ENCODE data around the gene ACTR8. TPM values are rescaled to one million over a fixed set of nuclear protein-coding genes. Genes with fewer than 3 reads are reported as not detected.

Gene ACTR8
- total and polyA plus RNA-seq, 2 of the 4 experiments (the other 2 are of a cell fraction): 20.3 to 31.4 TPM

DNA sequence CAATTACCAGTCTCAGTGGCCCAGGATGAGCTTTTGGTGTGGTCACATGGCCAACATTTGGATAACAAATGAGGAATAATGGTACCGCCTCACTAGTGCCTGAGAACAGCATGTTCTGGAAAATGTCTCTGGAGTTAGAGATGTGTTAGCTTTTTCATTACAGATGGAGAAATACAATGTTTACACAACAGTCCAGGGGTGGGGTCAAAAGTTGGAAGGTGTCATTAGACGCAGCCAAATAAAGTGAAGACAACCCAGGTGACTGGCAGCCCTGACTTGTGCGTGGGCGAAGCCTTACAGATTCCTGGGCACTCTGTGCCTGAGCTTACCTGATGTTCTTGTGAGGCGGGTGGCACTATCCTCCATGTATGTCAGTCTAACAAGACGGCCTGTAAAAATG lies 22.8 kb downstream of the ACTR8 start:
- no TSS peak for BruUV-seq (replicated peaks)

More for the DNA sequence above, 22.8 kb downstream of the ACTR8 start:
- H2AK9ac ChIP-seq (replicated peaks; ENCODE audit: low read depth, low read length, poor library complexity): no peak overlapping the region
- H2BK15ac ChIP-seq (ENCODE audit: low read depth, low read length): no peak overlapping the region
- ChIA-PET POLR2A (ENCODE audit: unreplicated experiment) (no interaction called here), CTCF (no interaction called here)
- H3K4me1 ChIP-seq (ENCODE audit: control insufficient read depth, insufficient read depth, low read length): no peaks in the 10 kb centered on the region
- intact Hi-C loops (cut with micrococcal nuclease): no loop called here
- in situ Hi-C loops (cut with MboI; ENCODE audit: low sequenced_read_pairs): no loop called here
- no peak overlapping the region for H2AK5ac ChIP-seq (ENCODE audit: low read depth, low read length)
- no peak overlapping the region for H2BK120ac ChIP-seq (ENCODE audit: low read depth, low read length)
- H3K9me1 ChIP-seq (ENCODE audit: insufficient read depth, low read length): no peaks in the 10 kb centered on the region
- no peak overlapping the region for H3K27ac ChIP-seq (ENCODE audit: insufficient read depth, low read length)
- no peak overlapping the region for H3K4me2 ChIP-seq (ENCODE audit: low read depth, low read length)
- H3K23ac ChIP-seq (ENCODE audit: low read depth, low read length): no peak overlapping the region
- H2BK20ac ChIP-seq (ENCODE audit: low read depth, low read length): no peak overlapping the region
- no peak for DNase-seq
- no peak overlapping the region for H3K56ac ChIP-seq (ENCODE audit: extremely low read depth, insufficient read depth, low read length)
- no peak overlapping the region for H3K4ac ChIP-seq (ENCODE audit: low read depth, low read length)
- H4K8ac ChIP-seq (ENCODE audit: low read depth in 2 of 2, low read length in 2 of 2): no peak overlapping the region
- H2AFZ ChIP-seq (replicated peaks; ENCODE audit: low read length, poor library complexity): no peak overlapping the region
- H3K36me3 ChIP-seq (ENCODE audit: control insufficient read depth, insufficient read depth, low read length): peaks cover 12% of the 10 kb centered on the region; the same call in 1 of the 2 replicates
- dilution Hi-C loops (cut with HindIII; ENCODE audit: low sequenced_read_pairs, unreplicated experiment): no loop called here
- no peak overlapping the region for H4K91ac ChIP-seq (ENCODE audit: insufficient read depth, low read depth, low read length)
- H3K9me3 ChIP-seq (ENCODE audit: control insufficient read depth, insufficient read depth, low read length): no peaks in the 10 kb centered on the region
- TF ChIP-seq, protein P1, sequence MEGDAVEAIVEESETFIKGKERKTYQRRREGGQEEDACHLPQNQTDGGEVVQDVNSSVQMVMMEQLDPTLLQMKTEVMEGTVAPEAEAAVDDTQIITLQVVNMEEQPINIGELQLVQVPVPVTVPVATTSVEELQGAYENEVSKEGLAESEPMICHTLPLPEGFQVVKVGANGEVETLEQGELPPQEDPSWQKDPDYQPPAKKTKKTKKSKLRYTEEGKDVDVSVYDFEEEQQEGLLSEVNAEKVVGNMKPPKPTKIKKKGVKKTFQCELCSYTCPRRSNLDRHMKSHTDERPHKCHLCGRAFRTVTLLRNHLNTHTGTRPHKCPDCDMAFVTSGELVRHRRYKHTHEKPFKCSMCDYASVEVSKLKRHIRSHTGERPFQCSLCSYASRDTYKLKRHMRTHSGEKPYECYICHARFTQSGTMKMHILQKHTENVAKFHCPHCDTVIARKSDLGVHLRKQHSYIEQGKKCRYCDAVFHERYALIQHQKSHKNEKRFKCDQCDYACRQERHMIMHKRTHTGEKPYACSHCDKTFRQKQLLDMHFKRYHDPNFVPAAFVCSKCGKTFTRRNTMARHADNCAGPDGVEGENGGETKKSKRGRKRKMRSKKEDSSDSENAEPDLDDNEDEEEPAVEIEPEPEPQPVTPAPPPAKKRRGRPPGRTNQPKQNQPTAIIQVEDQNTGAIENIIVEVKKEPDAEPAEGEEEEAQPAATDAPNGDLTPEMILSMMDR (conservative IDR thresholded peaks at IDR 0.05; ENCODE audit: low read depth, low read length): no peak
- TF ChIP-seq MAFK (IDR thresholded peaks at IDR 0.05; ENCODE audit: low read depth, low read length) (no peak), RFX5 (IDR thresholded peaks at IDR 0.05; ENCODE audit: low read depth, low read length) (no peak), RCOR1 (IDR thresholded peaks at IDR 0.05; ENCODE audit: insufficient replicate concordance, low read length) (no peak), CEBPB (IDR thresholded peaks at IDR 0.05; ENCODE audit: low read depth, low read length) (no peak), NFE2L2 (IDR thresholded peaks at IDR 0.05; ENCODE audit: low read depth, low read length) (no peak), MXI1 (IDR thresholded peaks at IDR 0.05; ENCODE audit: borderline replicate concordance, low read depth, low read length) (no peak), RAD21 (IDR thresholded peaks at IDR 0.05; ENCODE audit: low read length) (no peak), SMC3 (IDR thresholded peaks at IDR 0.05; ENCODE audit: low read depth, low read length) (no peak), FOS (IDR thresholded peaks at IDR 0.05; ENCODE audit: low read depth, low read length) (no peak), CHD1 (IDR thresholded peaks at IDR 0.05; ENCODE audit: low read depth, low read length) (no peak)
- TF ChIP-seq, protein P2, sequence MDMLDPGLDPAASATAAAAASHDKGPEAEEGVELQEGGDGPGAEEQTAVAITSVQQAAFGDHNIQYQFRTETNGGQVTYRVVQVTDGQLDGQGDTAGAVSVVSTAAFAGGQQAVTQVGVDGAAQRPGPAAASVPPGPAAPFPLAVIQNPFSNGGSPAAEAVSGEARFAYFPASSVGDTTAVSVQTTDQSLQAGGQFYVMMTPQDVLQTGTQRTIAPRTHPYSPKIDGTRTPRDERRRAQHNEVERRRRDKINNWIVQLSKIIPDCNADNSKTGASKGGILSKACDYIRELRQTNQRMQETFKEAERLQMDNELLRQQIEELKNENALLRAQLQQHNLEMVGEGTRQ (IDR thresholded peaks at IDR 0.05; ENCODE audit: low read depth, low read length): no peak
- no CpG with 5 or more reads among the region's 6 CpGs for WGBS, 2 experiments (ENCODE audit: extremely low coverage in 2 of 2, insufficient read length in 1 of 2)
- H4K20me1 ChIP-seq (ENCODE audit: insufficient read depth, low read length): no peaks in the 10 kb centered on the region
- H4K5ac ChIP-seq (ENCODE audit: low read depth, low read length): no peak overlapping the region
- H3K79me1 ChIP-seq (ENCODE audit: low read depth in 1 of 2, low read length in 2 of 2): no peaks in the 10 kb centered on the region
- H3K27me3 ChIP-seq (ENCODE audit: control insufficient read depth, insufficient read depth, low read length): no peaks in the 10 kb centered on the region
- H3K4me3 ChIP-seq (ENCODE audit: insufficient read depth, low read depth, low read length): no peak overlapping the region
- ATAC-seq (ENCODE audit: low read depth): no peak
- H2BK5ac ChIP-seq (ENCODE audit: low read depth, low read length, poor library complexity, severe bottlenecking): no peak overlapping the region
- no peak overlapping the region for H3K9ac ChIP-seq (ENCODE audit: low read depth, low read length)
- H3K18ac ChIP-seq (ENCODE audit: low read depth, low read length): no peak overlapping the region
- H3K14ac ChIP-seq (replicated peaks; ENCODE audit: low read depth, low read length): no peak overlapping the region
